HCT116 (cell line): Measurements from ENCODE around the gene CD82. TPM values are rescaled to one million over a fixed set of nuclear protein-coding genes. Genes with fewer than 3 reads are reported as not detected.

Source experiments
- ATAC-seq: fragments of 200-7000 bp; cut with Tn5 transposase; 2 replicates; pipeline ENCODE4 v1.9.1; 2020; ENCODE audit warnings: mild to moderate bottlenecking, moderate library complexity
- BruUV-seq: library from RNA; stranded (reverse); fragments of 400-500 nt; replicated peaks from 2 replicates; lab custom pipeline; 2021; lab: Mats Ljungman, UMichigan
- CTCF ChIA-PET: fragments of 300-600 bp; sonication (Branson Sonifier 250); formaldehyde crosslinking; loops from one replicate; lab custom pipeline; 2021; ENCODE audit warnings: antibody characterized with exemption; lab: Charles Lee
- POLR2A ChIA-PET: fragments of 300-600, 350-600 bp; sonication (Branson Sonifier 250); formaldehyde crosslinking; loops from one replicate; lab custom pipeline; 2021; ENCODE audit warnings: antibody characterized with exemption; lab: Charles Lee
- RAD21 ChIA-PET, 2 experiments: fragments of 300-600 bp; sonication (Branson Sonifier 250); formaldehyde crosslinking; loops; one replicate each; lab custom pipeline; 2023; ENCODE audit warnings: low total read pairs in 2 of 2; ENCODE audit not compliant: uncharacterized antibody in 2 of 2, unreplicated experiment in 2 of 2, low non-redundant PET in 1 of 2; lab: Charles Lee
- DNase-seq: peaks from one replicate; pipeline ENCODE4 v3.0.0-alpha.2; 2010; ENCODE audit warnings: low read depth, low spot score
- H2AFZ ChIP-seq: fragments of 200-600 bp; shearing (Covaris generic), sonication (generic); 2 replicates; pipeline ENCODE4 v1.6.1; 2017; ENCODE audit warnings: low read depth, mixed run types, mixed read lengths, antibody characterized with exemption, low read length; ENCODE audit not compliant: poor library complexity, severe bottlenecking
- H3K27ac ChIP-seq: 2 replicates; pipeline ENCODE4 v1.5.1; 2012; ENCODE audit warnings: low read depth, low read length
- H3K27me3 ChIP-seq: fragments of 200-600 bp; sonication (generic); 2 replicates; pipeline ENCODE4 v1.6.1; 2016; ENCODE audit warnings: mixed run types, low read length, mixed read lengths; ENCODE audit not compliant: insufficient read depth
- H3K36me3 ChIP-seq, 2 experiments: fragments of 200-500 bp in 1 of 2; fragments of 200-600 bp in 1 of 2; sonication (Bioruptor generic) in 1 of 2; sonication (generic) in 1 of 2; 2 replicates each; pipeline versions ENCODE4 v1.5.1 to v1.6.1; 2014 to 2016; ENCODE audit warnings: low read length in 2 of 2, inconsistent platforms in 1 of 2, mixed read lengths in 1 of 2, mixed run types in 1 of 2; ENCODE audit not compliant: insufficient read depth in 2 of 2, control insufficient read depth in 1 of 2
- H3K4me1 ChIP-seq, 2 experiments: fragments of 200-600 bp in 1 of 2; sonication (generic) in 1 of 2; 2 replicates each; pipeline versions ENCODE4 v1.5.1 to v1.6.1; 2012 to 2017; ENCODE audit warnings: low read length in 2 of 2, inconsistent platforms in 1 of 2, mild to moderate bottlenecking in 1 of 2, mixed read lengths in 1 of 2, mixed run types in 1 of 2, moderate library complexity in 1 of 2; ENCODE audit not compliant: insufficient read depth in 2 of 2, control insufficient read depth in 1 of 2
- H3K4me2 ChIP-seq: fragments of 200-600 bp; sonication (generic); 2 replicates; pipeline ENCODE4 v1.6.1; 2017; ENCODE audit warnings: mixed run types, low read length, mixed read lengths
- H3K4me3 ChIP-seq, 2 experiments: fragments of 200-600 bp in 1 of 2; sonication (generic) in 1 of 2; replicated peaks in 1 of 2; 2 replicates each; pipeline ENCODE4 v1.5.1; 2011 to 2016; ENCODE audit warnings: low read length in 2 of 2, control low read depth in 1 of 2, low read depth in 1 of 2, mild to moderate bottlenecking in 1 of 2, mixed read lengths in 1 of 2, mixed run types in 1 of 2
- H3K79me2 ChIP-seq: fragments of 200-600 bp; sonication (generic); 2 replicates; pipeline ENCODE4 v1.6.1; 2017; ENCODE audit warnings: mild to moderate bottlenecking, mixed run types, low read length, moderate library complexity, mixed read lengths; ENCODE audit not compliant: insufficient read depth
- H3K9ac ChIP-seq: fragments of 200-600 bp; sonication (generic); 2 replicates; pipeline ENCODE4 v1.6.1; 2016; ENCODE audit warnings: low read length, mixed read lengths
- H3K9me2 ChIP-seq: fragments of 200-600 bp; sonication (generic), shearing (Covaris generic); 2 replicates; pipeline ENCODE4 v1.6.1; 2017; ENCODE audit warnings: mixed run types, mild to moderate bottlenecking, moderate library complexity; ENCODE audit not compliant: insufficient read depth
- H3K9me3 ChIP-seq, 2 experiments: fragments of 200-500 bp in 1 of 2; fragments of 200-600 bp in 1 of 2; sonication (Bioruptor generic) in 1 of 2; sonication (generic) in 1 of 2; 2 replicates each; pipeline ENCODE4 v1.6.1; 2014 to 2017; ENCODE audit warnings: low read length in 2 of 2, mixed read lengths in 2 of 2, inconsistent platforms in 1 of 2, low read depth in 1 of 2, mild to moderate bottlenecking in 1 of 2, mixed run types in 1 of 2, moderate library complexity in 1 of 2; ENCODE audit not compliant: control insufficient read depth in 1 of 2, insufficient read depth in 1 of 2
- H4K20me1 ChIP-seq: fragments of 200-600 bp; sonication (generic), shearing (Covaris generic); 2 replicates; pipeline ENCODE4 v1.6.1; 2017; ENCODE audit warnings: mixed run types, mild to moderate bottlenecking, moderate library complexity; ENCODE audit not compliant: insufficient read depth
- ATF3 ChIP-seq: IDR thresholded peaks from 2 replicates; pipeline ENCODE4 v1.6.1; 2012
- CBX3 ChIP-seq: IDR thresholded peaks from 2 replicates; pipeline ENCODE4 v1.6.1; 2012; ENCODE audit warnings: low read depth
- CEBPB ChIP-seq: IDR thresholded peaks from 2 replicates; pipeline ENCODE4 v1.6.1; 2012; ENCODE audit warnings: low read depth
- EGR1 ChIP-seq: IDR thresholded peaks from 2 replicates; pipeline ENCODE4 v1.6.1; 2012; ENCODE audit warnings: low read depth
- ELF1 ChIP-seq: IDR thresholded peaks from 2 replicates; pipeline ENCODE4 v1.6.1; 2012; ENCODE audit warnings: low read depth, borderline replicate concordance
- FOSL1 ChIP-seq: IDR thresholded peaks from 2 replicates; pipeline ENCODE4 v1.6.1; 2012; ENCODE audit warnings: low read depth
- MAX ChIP-seq: IDR thresholded peaks from 2 replicates; pipeline ENCODE4 v1.6.1; 2012
- POLR2A ChIP-seq: IDR thresholded peaks from 2 replicates; pipeline ENCODE4 v1.7.0; 2011; ENCODE audit warnings: borderline replicate concordance; ENCODE audit not compliant: insufficient read depth, insufficient read length; ENCODE audit errors: extremely low read depth
- POLR2AphosphoS5 ChIP-seq: IDR thresholded peaks from 2 replicates; pipeline ENCODE4 v1.6.1; 2011; ENCODE audit warnings: mild to moderate bottlenecking, low read depth, low read length, moderate library complexity
- RAD21 ChIP-seq: IDR thresholded peaks from 2 replicates; pipeline ENCODE4 v1.6.1; 2012; ENCODE audit warnings: low read depth, mild to moderate bottlenecking
- SP1 ChIP-seq: IDR thresholded peaks from 2 replicates; pipeline ENCODE4 v1.6.1; 2012; ENCODE audit warnings: low read depth
- YY1 ChIP-seq: IDR thresholded peaks from 2 replicates; pipeline ENCODE4 v1.6.1; 2011; ENCODE audit warnings: low read length, low read depth, moderate library complexity, mild to moderate bottlenecking; ENCODE audit not compliant: insufficient replicate concordance; ENCODE audit errors: extremely low read depth
- ZNF274 ChIP-seq: fragments of 200-500 bp; sonication (Bioruptor generic); IDR thresholded peaks from 2 replicates; pipeline ENCODE4 v1.6.1; 2014; ENCODE audit warnings: mild to moderate bottlenecking, low read depth, low read length, inconsistent platforms
- intact Hi-C: fragments of 100-400 bp; cut with micrococcal nuclease; formaldehyde crosslinking; loops from 2 replicates; pipeline ENCODE4 v1.10.0; 2022
- total RNA-seq: library from RNA; stranded (reverse); gene quantifications from one replicate; pipeline ENCODE4 v1.2.1, GENCODE V29; 2021; ENCODE audit not compliant: unreplicated experiment
- TF ChIP-seq, protein P1 (sequence below), 3 experiments: fragments of 200-600 bp in 1 of 3; sonication (generic) in 1 of 3; IDR thresholded peaks in 2 of 3; conservative IDR thresholded peaks in 1 of 3; 2 replicates each; pipeline ENCODE4 v1.5.1; 2012 to 2017; ENCODE audit warnings: low read depth in 2 of 3, low read length in 2 of 3, antibody characterized with exemption in 1 of 3, borderline replicate concordance in 1 of 3, control low read depth in 1 of 3, mild to moderate bottlenecking in 1 of 3, mixed read lengths in 1 of 3, mixed run types in 1 of 3, moderate library complexity in 1 of 3; ENCODE audit not compliant: insufficient read depth in 1 of 3

CD82 gene
- total RNA-seq, 1 experiment from 2014 or later: 16.7 TPM

DNA sequence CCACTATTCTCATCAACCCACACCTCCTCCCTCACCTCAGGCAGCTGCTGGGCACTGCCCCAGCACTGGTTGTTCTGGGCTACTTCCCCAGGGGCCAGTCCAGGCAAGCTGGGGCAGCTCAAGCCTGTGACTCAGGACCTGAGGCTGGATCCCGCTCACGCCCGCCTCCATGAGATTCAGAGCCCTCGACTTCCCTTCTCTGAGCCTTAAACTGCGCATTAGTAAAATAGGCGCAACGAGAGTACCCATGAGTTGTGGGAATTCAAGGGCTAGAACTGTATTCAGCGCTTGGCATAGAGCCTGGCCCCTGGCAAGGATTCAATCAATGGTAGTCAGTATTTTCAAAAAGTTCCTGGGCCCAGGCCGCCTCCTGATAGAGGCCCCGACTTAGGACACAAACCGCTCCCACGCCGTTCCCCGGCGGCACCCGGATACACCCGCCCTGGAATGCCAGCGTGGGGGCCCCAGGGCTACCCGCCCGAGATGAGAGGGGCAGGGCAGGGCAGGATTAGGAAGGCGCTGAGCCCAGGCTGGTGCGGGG, 723 bp upstream of the CD82 start:
- H4K20me1 ChIP-seq: no peaks in the 10 kb centered on the region
- peak; percentile 16 for ATAC-seq
- peak overlapping the region; percentile 83 for H3K27ac ChIP-seq
- no peak overlapping the region for H2AFZ ChIP-seq
- no peaks in the 10 kb centered on the region for H3K27me3 ChIP-seq
- ChIA-PET POLR2A (interaction anchor here (0.9 kb wide), 1 partner anchor 460 kb away, joined by 3 read pairs; no protein-coding TSS in a partner anchor), CTCF (interaction anchor here (0.7 to 2.6 kb wide), 10 partner anchors 8 to 546 kb away, joined by 3 to 25 read pairs (median 3); no protein-coding TSS in a partner anchor), RAD21 (interaction anchor here in 1 of 2 experiments (0.7 to 1.5 kb wide), 2 partner anchors 52 to 623 kb away, joined by 3 to 5 read pairs; partner anchors contain the start of gene C11orf96)
- no peaks in the 10 kb centered on the region for H3K36me3 ChIP-seq
- intact Hi-C loops: no loop called here
- H3K9ac ChIP-seq: peak overlapping the region; percentile 55
- peak overlapping the region; percentile 83 for H3K4me2 ChIP-seq
- BruUV-seq: no TSS peak
- no peaks in the 10 kb centered on the region for H3K79me2 ChIP-seq
- no peak for TF ChIP-seq MAX
- TF ChIP-seq RAD21: no peak
- TF ChIP-seq CBX3: no peak
- no peak for TF ChIP-seq FOSL1
- no peak; the same call in 1 of the 2 replicates for TF ChIP-seq POLR2AphosphoS5
- TF ChIP-seq POLR2A: no peak
- TF ChIP-seq ELF1: no peak
- no peak for TF ChIP-seq ATF3
- no peak for TF ChIP-seq SP1
- TF ChIP-seq ZNF274: no peak
- no peak for TF ChIP-seq YY1
- TF ChIP-seq, protein P1, sequence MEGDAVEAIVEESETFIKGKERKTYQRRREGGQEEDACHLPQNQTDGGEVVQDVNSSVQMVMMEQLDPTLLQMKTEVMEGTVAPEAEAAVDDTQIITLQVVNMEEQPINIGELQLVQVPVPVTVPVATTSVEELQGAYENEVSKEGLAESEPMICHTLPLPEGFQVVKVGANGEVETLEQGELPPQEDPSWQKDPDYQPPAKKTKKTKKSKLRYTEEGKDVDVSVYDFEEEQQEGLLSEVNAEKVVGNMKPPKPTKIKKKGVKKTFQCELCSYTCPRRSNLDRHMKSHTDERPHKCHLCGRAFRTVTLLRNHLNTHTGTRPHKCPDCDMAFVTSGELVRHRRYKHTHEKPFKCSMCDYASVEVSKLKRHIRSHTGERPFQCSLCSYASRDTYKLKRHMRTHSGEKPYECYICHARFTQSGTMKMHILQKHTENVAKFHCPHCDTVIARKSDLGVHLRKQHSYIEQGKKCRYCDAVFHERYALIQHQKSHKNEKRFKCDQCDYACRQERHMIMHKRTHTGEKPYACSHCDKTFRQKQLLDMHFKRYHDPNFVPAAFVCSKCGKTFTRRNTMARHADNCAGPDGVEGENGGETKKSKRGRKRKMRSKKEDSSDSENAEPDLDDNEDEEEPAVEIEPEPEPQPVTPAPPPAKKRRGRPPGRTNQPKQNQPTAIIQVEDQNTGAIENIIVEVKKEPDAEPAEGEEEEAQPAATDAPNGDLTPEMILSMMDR (IDR thresholded peaks at IDR 0.05 in 2 of 3, conservative IDR thresholded peaks at IDR 0.05 in 1 of 3; ENCODE audit: borderline replicate concordance in 1 of 3, insufficient read depth in 1 of 3, low read depth in 2 of 3, low read length in 2 of 3): no peak
- no peak for TF ChIP-seq CEBPB
- TF ChIP-seq EGR1: no peak
- peak overlapping the region; percentile 48 to 58 for H3K4me3 ChIP-seq
- DNase-seq: no peak
- H3K9me3 ChIP-seq: no peaks in the 10 kb centered on the region
- H3K9me2 ChIP-seq: 0 out of 2 replicates have a peak, but pooled peaks cover 2% of the 10 kb centered on the region
- H3K4me1 ChIP-seq: peaks cover 21 to 45% of the 10 kb centered on the region in 2 experiments
